AG09319 (cell line): ENCODE data around the gene MRPL34.

ENCODE experiments used
- DNase-seq: peaks from one replicate; pipeline ENCODE4 v3.0.0-alpha.2; 2010; ENCODE audit warnings: low read depth; ENCODE audit errors: extremely low read depth
- TF ChIP-seq, protein P1 (sequence below): IDR thresholded peaks from 2 replicates; pipeline ENCODE4 v1.5.1; 2011; ENCODE audit warnings: low read depth, mild to moderate bottlenecking, inconsistent platforms, low read length, moderate library complexity

The MRPL34 gene

DNA sequence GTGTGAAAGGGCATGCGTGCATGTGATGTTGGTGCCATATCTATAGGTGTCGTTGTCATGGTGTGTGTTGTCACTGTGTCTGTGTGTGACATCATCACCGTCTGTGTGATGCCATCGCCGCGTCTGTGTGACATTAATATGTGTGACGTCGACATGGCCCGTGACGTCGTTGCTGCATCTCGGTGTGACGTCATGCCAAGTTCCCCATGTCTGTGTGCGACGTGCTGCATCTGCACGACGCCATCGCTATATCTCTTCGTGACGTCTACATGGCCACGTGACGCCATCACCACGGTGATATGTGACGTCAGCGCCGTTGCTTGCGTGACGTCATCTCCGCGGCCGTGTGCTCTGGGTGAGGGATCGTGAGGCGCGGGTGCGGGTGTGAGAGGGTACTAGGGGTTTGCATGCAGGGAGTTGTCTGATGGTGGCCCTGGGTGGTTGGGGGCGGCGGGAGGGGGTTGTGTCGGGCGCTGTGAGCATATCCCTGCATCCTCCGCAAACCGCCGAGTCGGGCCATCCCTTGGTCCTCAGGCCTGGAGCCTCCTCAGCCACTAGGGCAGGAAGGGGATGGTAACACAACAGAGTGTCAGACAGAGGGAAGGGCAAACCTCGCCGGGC is 46.3 kb downstream of the MRPL34 start:
- DNase-seq: no peak
- TF ChIP-seq, protein P1, sequence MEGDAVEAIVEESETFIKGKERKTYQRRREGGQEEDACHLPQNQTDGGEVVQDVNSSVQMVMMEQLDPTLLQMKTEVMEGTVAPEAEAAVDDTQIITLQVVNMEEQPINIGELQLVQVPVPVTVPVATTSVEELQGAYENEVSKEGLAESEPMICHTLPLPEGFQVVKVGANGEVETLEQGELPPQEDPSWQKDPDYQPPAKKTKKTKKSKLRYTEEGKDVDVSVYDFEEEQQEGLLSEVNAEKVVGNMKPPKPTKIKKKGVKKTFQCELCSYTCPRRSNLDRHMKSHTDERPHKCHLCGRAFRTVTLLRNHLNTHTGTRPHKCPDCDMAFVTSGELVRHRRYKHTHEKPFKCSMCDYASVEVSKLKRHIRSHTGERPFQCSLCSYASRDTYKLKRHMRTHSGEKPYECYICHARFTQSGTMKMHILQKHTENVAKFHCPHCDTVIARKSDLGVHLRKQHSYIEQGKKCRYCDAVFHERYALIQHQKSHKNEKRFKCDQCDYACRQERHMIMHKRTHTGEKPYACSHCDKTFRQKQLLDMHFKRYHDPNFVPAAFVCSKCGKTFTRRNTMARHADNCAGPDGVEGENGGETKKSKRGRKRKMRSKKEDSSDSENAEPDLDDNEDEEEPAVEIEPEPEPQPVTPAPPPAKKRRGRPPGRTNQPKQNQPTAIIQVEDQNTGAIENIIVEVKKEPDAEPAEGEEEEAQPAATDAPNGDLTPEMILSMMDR: no peak

DNA sequence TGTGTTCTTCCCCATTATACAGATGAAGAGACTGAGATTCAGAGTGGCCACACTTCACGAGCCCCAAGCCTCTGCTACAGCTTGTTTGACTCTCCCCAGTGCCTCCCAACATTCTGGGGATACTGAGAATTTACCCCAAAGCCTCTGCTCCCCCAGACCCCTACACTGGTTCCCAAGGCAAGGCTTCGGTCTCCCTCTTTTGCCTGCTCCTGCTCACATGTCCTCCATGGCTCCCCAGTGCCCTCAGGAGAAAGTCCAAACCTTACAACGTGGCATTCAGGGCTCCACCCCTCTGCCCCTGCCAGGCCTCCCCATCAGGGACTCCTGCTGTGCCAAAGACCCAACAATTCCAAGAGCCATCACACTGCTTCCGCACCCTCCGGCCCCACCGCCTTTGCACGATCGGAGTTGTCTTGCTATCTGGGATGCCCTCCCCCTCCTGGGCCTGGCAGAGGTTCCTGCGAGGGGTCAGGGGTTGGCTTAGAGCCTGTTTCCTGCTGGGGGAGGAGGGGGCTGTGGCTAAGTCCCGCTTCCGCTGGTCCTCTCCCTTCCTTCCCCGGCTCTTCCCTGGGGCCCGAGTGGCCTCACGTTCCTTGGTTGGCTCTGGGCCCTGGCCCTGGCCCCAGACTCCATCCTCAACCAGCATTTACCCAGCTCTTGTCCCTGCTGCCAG is 47.1 kb downstream of the MRPL34 start:
- no peak for DNase-seq

DNA sequence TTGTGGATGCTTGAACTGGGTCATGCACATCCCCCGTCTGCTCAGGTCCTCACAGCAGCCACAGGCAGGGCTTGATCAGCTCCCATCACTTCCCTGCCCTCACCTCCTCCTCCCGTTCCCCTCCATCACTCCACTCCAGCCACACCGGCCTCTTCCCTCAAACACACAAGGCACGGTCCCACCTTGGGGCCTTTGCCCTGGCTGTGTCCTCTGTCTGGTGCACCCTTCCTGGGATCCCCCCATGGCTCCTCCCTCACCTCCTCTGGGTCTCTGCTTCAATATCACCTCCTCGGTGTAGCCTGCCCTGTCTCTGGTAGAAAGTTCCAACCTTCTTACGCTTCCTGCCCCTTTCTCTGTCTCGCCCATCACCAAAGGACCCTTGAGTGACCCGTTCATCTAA is 47.7 kb downstream of the MRPL34 start:
- no peak for DNase-seq
- TF ChIP-seq, protein P1: no peak

More for the DNA sequence above, 47.1 kb downstream of the MRPL34 start:
- TF ChIP-seq, protein P1: no peak
